GM12878 (cell line): ENCODE data around the gene SHC4. TPM values are rescaled to one million over a fixed set of nuclear protein-coding genes. Genes with fewer than 3 reads are reported as not detected.

Experiments used
- ATAC-seq: fragments of 200-7000 bp; cut with Tn5 transposase; 3 replicates; pipeline ENCODE4 v1.9.1; 2020; ENCODE audit warnings: mild to moderate bottlenecking, moderate library complexity
- BruUV-seq: library from RNA; stranded (reverse); fragments of 400-500 nt; replicated peaks from 2 replicates; lab custom pipeline; 2021; lab: Mats Ljungman, UMichigan
- CTCF ChIA-PET: fragments of 300-600 bp; sonication (Branson Sonifier 250); formaldehyde crosslinking; extraction: SDS; loops from one replicate; lab custom pipeline; 2021; ENCODE audit warnings: inconsistent platforms; lab: Yijun Ruan, JAX
- POLR2A ChIA-PET: fragments of 350-600 bp; formaldehyde crosslinking; extraction: SDS; loops from one replicate; lab custom pipeline; 2021; ENCODE audit warnings: inconsistent platforms; lab: Charles Lee
- RAD21 ChIA-PET: fragments of 300-600 bp; sonication (Branson Sonifier 250); formaldehyde crosslinking; loops from one replicate; lab custom pipeline; 2023; ENCODE audit warnings: antibody characterized with exemption; ENCODE audit not compliant: unreplicated experiment; lab: Charles Lee
- SMC1A ChIA-PET: fragments of 300-600 bp; sonication (Branson Sonifier 250); formaldehyde crosslinking; loops from one replicate; lab custom pipeline; 2023; ENCODE audit not compliant: unreplicated experiment, uncharacterized antibody; lab: Charles Lee
- DNase-seq: peaks from one replicate; pipeline ENCODE4 v3.0.0-alpha.2; 2011; ENCODE audit warnings: low read depth, low spot score
- FAIRE-seq: peaks from 3 replicates; lab custom pipeline; 2011; peaks lifted over from hg19 to GRCh38; lab: Jason Lieb, UNC
- H2AFZ ChIP-seq: 2 replicates; pipeline ENCODE4 v1.6.0; 2011; ENCODE audit warnings: low read depth, low read length, control low read depth; ENCODE audit not compliant: control insufficient read depth
- H3K27ac ChIP-seq: 2 replicates; pipeline ENCODE4 v1.5.1; 2011; ENCODE audit warnings: control low read depth; ENCODE audit not compliant: control insufficient read depth, insufficient read depth
- H3K27me3 ChIP-seq, 2 experiments: replicated peaks in 1 of 2; 2 replicates each; pipeline versions ENCODE4 v1.6.0 to v1.6.1; 2011; ENCODE audit warnings: low read length in 1 of 2; ENCODE audit not compliant: control insufficient read depth in 2 of 2, insufficient read depth in 2 of 2
- H3K36me3 ChIP-seq, 2 experiments: 2 replicates each; pipeline ENCODE4 v1.5.1; 2011; ENCODE audit warnings: low read length in 1 of 2; ENCODE audit not compliant: control insufficient read depth in 2 of 2, insufficient read depth in 2 of 2
- H3K4me1 ChIP-seq: 2 replicates; pipeline ENCODE4 v1.6.1; 2011; ENCODE audit warnings: mild to moderate bottlenecking, low read length, moderate library complexity, mixed read lengths; ENCODE audit not compliant: control insufficient read depth, insufficient read depth
- H3K4me2 ChIP-seq: 2 replicates; pipeline ENCODE4 v1.6.0; 2011; ENCODE audit warnings: control low read depth; ENCODE audit not compliant: control insufficient read depth, insufficient read depth
- H3K4me3 ChIP-seq: fragments of 200-600 bp; sonication (generic); 2 replicates; pipeline ENCODE4 v1.5.1; 2016
- H3K79me2 ChIP-seq: 2 replicates; pipeline ENCODE4 v1.6.0; 2011; ENCODE audit warnings: low read length; ENCODE audit not compliant: control insufficient read depth, insufficient read depth
- H3K9ac ChIP-seq: 2 replicates; pipeline ENCODE4 v1.8.0; 2011; ENCODE audit warnings: low read length, control low read depth, mixed read lengths; ENCODE audit not compliant: control insufficient read depth, insufficient read depth
- H3K9me3 ChIP-seq: replicated peaks from 3 replicates; pipeline ENCODE4 v1.5.1; 2011; ENCODE audit warnings: mild to moderate bottlenecking, low read length; ENCODE audit not compliant: control insufficient read depth, insufficient read depth
- H4K20me1 ChIP-seq: 2 replicates; pipeline ENCODE4 v1.6.0; 2011; ENCODE audit not compliant: control insufficient read depth, insufficient read depth
- CHD2 ChIP-seq: IDR thresholded peaks from 2 replicates; pipeline ENCODE4 v1.6.1; 2011; ENCODE audit warnings: low read depth, low read length, improper control_type of control experiment, borderline replicate concordance
- GABPA ChIP-seq: IDR thresholded peaks from 2 replicates; pipeline ENCODE4 v1.6.1; 2014; ENCODE audit warnings: antibody characterized with exemption, low read depth, mild to moderate bottlenecking, inconsistent platforms
- LARP7 ChIP-seq: fragments of 450-650 bp; IDR thresholded peaks from 2 replicates; pipeline ENCODE4 v1.6.1; 2017; ENCODE audit warnings: mild to moderate bottlenecking
- MTA2 ChIP-seq: fragments of 450-650 bp; IDR thresholded peaks from 2 replicates; pipeline ENCODE4 v1.6.1; 2016; ENCODE audit warnings: low read depth, mild to moderate bottlenecking, moderate library complexity
- MTA3 ChIP-seq: IDR thresholded peaks from 2 replicates; pipeline ENCODE4 v1.6.1; 2012; ENCODE audit warnings: low read length, inconsistent platforms, borderline replicate concordance
- PAX8 ChIP-seq: fragments of 450-650 bp; IDR thresholded peaks from 2 replicates; pipeline ENCODE4 v1.6.1; 2017; ENCODE audit warnings: mild to moderate bottlenecking, moderate library complexity
- PML ChIP-seq: IDR thresholded peaks from 2 replicates; pipeline ENCODE4 v1.6.1; 2012; ENCODE audit warnings: low read length, inconsistent platforms
- POU2F2 ChIP-seq: IDR thresholded peaks from 3 replicates; pipeline ENCODE4 v1.6.1; 2011; ENCODE audit warnings: low read depth, mild to moderate bottlenecking, low read length, borderline replicate concordance
- RAD21 ChIP-seq: IDR thresholded peaks from 2 replicates; pipeline ENCODE4 v1.6.1; 2011; ENCODE audit warnings: mild to moderate bottlenecking, low read depth, low read length, moderate library complexity; ENCODE audit not compliant: insufficient read depth
- YY1 ChIP-seq: IDR thresholded peaks from 2 replicates; pipeline ENCODE4 v1.6.1; 2011; ENCODE audit warnings: low read depth, mild to moderate bottlenecking, low read length
- in situ Hi-C: fragments of 300-500 bp; cut with MboI; formaldehyde crosslinking; loops from 9 replicates; pipeline ENCODE4 v1.14.3; 2018; ENCODE audit warnings: mixed read lengths
- intact Hi-C: fragments of 100-400 bp; cut with micrococcal nuclease; formaldehyde crosslinking; loops from one replicate; pipeline ENCODE4 v1.14.2; 2022; ENCODE audit not compliant: unreplicated experiment
- polyA plus RNA-seq, 11 experiments: library from polyadenylated mRNA; depleted of rRNA in 4 of 11; unstranded in 6 of 11; stranded (reverse) in 5 of 11; fragments of >200 nt; fragmentation: Nextera tagmentation in 4 of 11; fragmentation: Illumina TruSeq in 1 of 11; extraction: Ambion mirVana in 4 of 11; extraction: Trizol in 1 of 11; gene quantifications; 1 replicate in 1 of 11; 2 replicates in 10 of 11; pipeline versions ENCODE4 v1.2.1 to v1.2.3, GENCODE V29; 2011 to 2016; ENCODE audit warnings: inconsistent platforms in 2 of 11, missing spikeins in 2 of 11, low read depth in 1 of 11
- total RNA-seq, 4 experiments: library from RNA; depleted of rRNA in 3 of 4; stranded (reverse); fragments of >200 nt in 3 of 4; fragmentation: Illumina TruSeq in 1 of 4; extraction: Trizol in 1 of 4; gene quantifications; 2 replicates each; pipeline versions ENCODE4 v1.2.1 to v1.2.3, GENCODE V29; 2013 to 2021
- TF ChIP-seq, protein P1 (sequence below): fragments of 450-650 bp; conservative IDR thresholded peaks from 2 replicates; pipeline ENCODE4 v1.6.1; 2017; ENCODE audit warnings: mild to moderate bottlenecking, moderate library complexity
- TF ChIP-seq, protein P2 (sequence below): fragments of 450-650 bp; IDR thresholded peaks from 2 replicates; pipeline ENCODE4 v1.6.1; 2018; ENCODE audit warnings: mild to moderate bottlenecking, low read depth, moderate library complexity; ENCODE audit not compliant: partially characterized antibody

The SHC4 gene
- total and polyA plus RNA-seq, 10 of the 15 experiments (the other 5 are each of a cell fraction or from before 2014, with no cell fraction given), result 0.04 to 0.87 (median 0.14) TPM

- no peaks in the 10 kb centered on the region for H3K4me1 ChIP-seq
- H3K27ac ChIP-seq, result no peak overlapping the region
- ChIA-PET RAD21 (no interaction called here), SMC1A (interaction anchor here (1.2 kb wide), 1 partner anchor 10 kb away, joined by 6 read pairs; no protein-coding TSS in a partner anchor), POLR2A (no interaction called here), CTCF (no interaction called here)
- no peak overlapping the region for H3K4me2 ChIP-seq
- no peak overlapping the region for H2AFZ ChIP-seq
- FAIRE-seq, result no peak
- H4K20me1 ChIP-seq, result no peaks in the 10 kb centered on the region
- ATAC-seq, result no peak
- TF ChIP-seq MTA2 (no peak), LARP7 (no peak), PAX8 (no peak), MTA3 (no peak), GABPA (no peak), POU2F2 (no peak), CHD2 (no peak), YY1 (no peak), RAD21 (no peak), PML (no peak)
- TF ChIP-seq, protein P1, sequence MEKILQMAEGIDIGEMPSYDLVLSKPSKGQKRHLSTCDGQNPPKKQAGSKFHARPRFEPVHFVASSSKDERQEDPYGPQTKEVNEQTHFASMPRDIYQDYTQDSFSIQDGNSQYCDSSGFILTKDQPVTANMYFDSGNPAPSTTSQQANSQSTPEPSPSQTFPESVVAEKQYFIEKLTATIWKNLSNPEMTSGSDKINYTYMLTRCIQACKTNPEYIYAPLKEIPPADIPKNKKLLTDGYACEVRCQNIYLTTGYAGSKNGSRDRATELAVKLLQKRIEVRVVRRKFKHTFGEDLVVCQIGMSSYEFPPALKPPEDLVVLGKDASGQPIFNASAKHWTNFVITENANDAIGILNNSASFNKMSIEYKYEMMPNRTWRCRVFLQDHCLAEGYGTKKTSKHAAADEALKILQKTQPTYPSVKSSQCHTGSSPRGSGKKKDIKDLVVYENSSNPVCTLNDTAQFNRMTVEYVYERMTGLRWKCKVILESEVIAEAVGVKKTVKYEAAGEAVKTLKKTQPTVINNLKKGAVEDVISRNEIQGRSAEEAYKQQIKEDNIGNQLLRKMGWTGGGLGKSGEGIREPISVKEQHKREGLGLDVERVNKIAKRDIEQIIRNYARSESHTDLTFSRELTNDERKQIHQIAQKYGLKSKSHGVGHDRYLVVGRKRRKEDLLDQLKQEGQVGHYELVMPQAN, result no peak
- TF ChIP-seq, protein P2, sequence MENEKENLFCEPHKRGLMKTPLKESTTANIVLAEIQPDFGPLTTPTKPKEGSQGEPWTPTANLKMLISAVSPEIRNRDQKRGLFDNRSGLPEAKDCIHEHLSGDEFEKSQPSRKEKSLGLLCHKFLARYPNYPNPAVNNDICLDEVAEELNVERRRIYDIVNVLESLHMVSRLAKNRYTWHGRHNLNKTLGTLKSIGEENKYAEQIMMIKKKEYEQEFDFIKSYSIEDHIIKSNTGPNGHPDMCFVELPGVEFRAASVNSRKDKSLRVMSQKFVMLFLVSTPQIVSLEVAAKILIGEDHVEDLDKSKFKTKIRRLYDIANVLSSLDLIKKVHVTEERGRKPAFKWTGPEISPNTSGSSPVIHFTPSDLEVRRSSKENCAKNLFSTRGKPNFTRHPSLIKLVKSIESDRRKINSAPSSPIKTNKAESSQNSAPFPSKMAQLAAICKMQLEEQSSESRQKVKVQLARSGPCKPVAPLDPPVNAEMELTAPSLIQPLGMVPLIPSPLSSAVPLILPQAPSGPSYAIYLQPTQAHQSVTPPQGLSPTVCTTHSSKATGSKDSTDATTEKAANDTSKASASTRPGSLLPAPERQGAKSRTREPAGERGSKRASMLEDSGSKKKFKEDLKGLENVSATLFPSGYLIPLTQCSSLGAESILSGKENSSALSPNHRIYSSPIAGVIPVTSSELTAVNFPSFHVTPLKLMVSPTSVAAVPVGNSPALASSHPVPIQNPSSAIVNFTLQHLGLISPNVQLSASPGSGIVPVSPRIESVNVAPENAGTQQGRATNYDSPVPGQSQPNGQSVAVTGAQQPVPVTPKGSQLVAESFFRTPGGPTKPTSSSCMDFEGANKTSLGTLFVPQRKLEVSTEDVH, result no peak
- H3K79me2 ChIP-seq, result no peaks in the 10 kb centered on the region
- no peak overlapping the region for H3K4me3 ChIP-seq
- intact Hi-C loops, result loop anchor here (10.0 kb wide), 1 partner anchor 1153 kb away; no protein-coding TSS in a partner anchor
- in situ Hi-C loops, result no loop called here
- no peak for DNase-seq
- BruUV-seq, result no TSS peak
- H3K9me3 ChIP-seq, result no peaks in the 10 kb centered on the region
- H3K9ac ChIP-seq, result no peak overlapping the region
- no peaks in the 10 kb centered on the region for H3K36me3 ChIP-seq
- H3K27me3 ChIP-seq, result no peaks in the 10 kb centered on the region
Measured at GRCh38 chr15:48851956-48852355, 111.8 kb downstream of the SHC4 start.
